Skin of body (tissue), 2 donors: ENCODE measurements around the gene VNN1. TPM values are rescaled to one million over a fixed set of nuclear protein-coding genes. Genes with fewer than 3 reads are reported as not detected.
"Not testable (repeated sequence)": the region's sequence is repeated elsewhere in the genome, so short reads cannot be mapped to it uniquely, and the experiment has no call there.

Experiments
- DNase-seq: peaks from one replicate; lab custom pipeline; 2025; lab: John Stamatoyannopoulos, UW
- total RNA-seq: library from RNA; depleted of rRNA; stranded (reverse); fragments of >200 nt; gene quantifications from one replicate; pipeline ENCODE4 v1.2.3, GENCODE V29; 2014

VNN1 gene
- total RNA-seq, 1 donor from 2014 or later, result 0.89 TPM

GRCh38 chr6:132673376-132674094 lies 40.3 kb downstream of the VNN1 start:
- no peak for DNase-seq

- DNase-seq, result no peak
These were observed 42.6 kb downstream of the VNN1 start for GRCh38 chr6:132671295-132671694.

- DNase-seq, result no peak
These were observed 44.1 kb downstream of the VNN1 start for GRCh38 chr6:132669690-132670291.

- no peak for DNase-seq
These were observed 47.7 kb downstream of the VNN1 start for GRCh38 chr6:132666118-132666517.

GRCh38 chr6:132664309-132665034 lies 49.4 kb downstream of the VNN1 start:
- no peak for DNase-seq

- DNase-seq, result no peak
These were observed 50.2 kb downstream of the VNN1 start for GRCh38 chr6:132663661-132664060.

GRCh38 chr6:132661906-132662305 lies 51.9 kb downstream of the VNN1 start:
- DNase-seq, result no peak

- no peak for DNase-seq
These were observed 54.8 kb downstream of the VNN1 start, which contains the start of gene TAAR1 for GRCh38 chr6:132659082-132659481. Gene TAAR1 (minus strand): TSS chr6:132659182. CDS start chr6:132646003, 13,179 bp downstream.

- DNase-seq, result no peak
These were observed 62.8 kb downstream of the VNN1 start for GRCh38 chr6:132651062-132651461.

GRCh38 chr6:132650429-132650828 lies 63.4 kb downstream of the VNN1 start:
- no peak for DNase-seq

GRCh38 chr6:132648828-132649227 lies 65.0 kb downstream of the VNN1 start:
- DNase-seq, result no peak

GRCh38 chr6:132648356-132648755 lies 65.5 kb downstream of the VNN1 start:
- DNase-seq, result no peak

GRCh38 chr6:132643547-132643946 lies 70.3 kb downstream of the VNN1 start:
- DNase-seq, result no peak

- not testable (repeated sequence) for DNase-seq
These were observed 76.7 kb downstream of the VNN1 start for GRCh38 chr6:132637135-132637534.

- DNase-seq, result not testable (repeated sequence)
These were observed 77.9 kb downstream of the VNN1 start for GRCh38 chr6:132635906-132636305.

GRCh38 chr6:132635288-132635687 lies 78.6 kb downstream of the VNN1 start:
- DNase-seq, result not testable (repeated sequence)

GRCh38 chr6:132634796-132635195 lies 79.1 kb downstream of the VNN1 start:
- DNase-seq, result no peak

- DNase-seq, result no peak
These were observed 80.5 kb downstream of the VNN1 start for GRCh38 chr6:132633362-132633761.
